Body of pancreas (tissue), 4 donors: ENCODE data around the gene SUGP2. TPM values are rescaled to one million over a fixed set of nuclear protein-coding genes. Genes with fewer than 3 reads are reported as not detected.

Experiments
- ATAC-seq: fragments of 150-250 bp; one replicate; pipeline ENCODE4 v1.9.1; 2016
- DNase-seq, 4 donors: peaks; one replicate each; pipeline ENCODE4 v3.0.0-alpha.2; 2019
- H3K27ac ChIP-seq, 4 donors: fragments of 200-600 bp; sonication (generic); 1 replicate in 3 of 4; 2 replicates in 1 of 4; pipeline versions ENCODE4 v1.5.1 to v1.6.1; 2016 to 2019; ENCODE audit warnings: mild to moderate bottlenecking in 1 of 4, mixed read lengths in 1 of 4, moderate library complexity in 1 of 4
- H3K27me3 ChIP-seq, 2 donors: fragments of 200-600 bp; sonication (generic); one replicate each; pipeline ENCODE4 v1.6.0; 2016; ENCODE audit warnings: mild to moderate bottlenecking in 1 of 2
- H3K36me3 ChIP-seq, 2 donors: fragments of 200-600 bp; sonication (generic); replicated peaks in 1 of 2; 2 replicates each; pipeline ENCODE4 v1.5.1; 2016; ENCODE audit warnings: low read depth in 2 of 2; ENCODE audit not compliant: insufficient read depth in 1 of 2
- H3K4me1 ChIP-seq: fragments of 200-600 bp; sonication (generic); one replicate; pipeline ENCODE4 v1.6.0; 2016
- H3K4me3 ChIP-seq, 2 donors: fragments of 200-600 bp; sonication (generic); 1 replicate in 1 of 2; 2 replicates in 1 of 2; pipeline ENCODE4 v1.5.1; 2016 to 2019
- H3K9me3 ChIP-seq, 3 donors: fragments of 200-600 bp; sonication (generic); 1 replicate in 2 of 3; 2 replicates in 1 of 3; pipeline ENCODE4 v1.5.1; 2016
- POLR2A ChIP-seq, 3 donors: fragments of 450-650 bp; IDR thresholded peaks; one replicate each; pipeline ENCODE4 v1.6.1; 2016; ENCODE audit warnings: antibody characterized with exemption in 3 of 3, mild to moderate bottlenecking in 2 of 3
- WGBS, 2 donors: methylation state at CpG; one replicate each; pipeline ENCODE4 v1.1.5; 2017; 5-methylcytosine and 5-hydroxymethylcytosine counted together
- intact Hi-C: fragments of 100-400 bp; cut with DNase I; formaldehyde crosslinking; loops from one replicate; pipeline ENCODE4 v1.15.1; 2023
- total RNA-seq, 2 donors: library from RNA; depleted of rRNA; stranded (reverse); fragments of >200 nt; gene quantifications; one replicate each; pipeline ENCODE4 v1.1.0, GENCODE V29; 2016
- TF ChIP-seq, protein P1 (sequence below), 7 experiments: fragments of 450-650 bp in 4 of 7; fragments of 200-600 bp in 3 of 7; sonication (generic) in 3 of 7; IDR thresholded peaks; one replicate each; pipeline ENCODE4 v1.5.1; 2016 to 2019; ENCODE audit warnings: antibody characterized with exemption in 7 of 7

Gene SUGP2
- total RNA-seq: 100 to 1,000 TPM in 1 of 2 donors, 10 to 100 TPM in 1; 22.1 to 115 TPM

DNA sequence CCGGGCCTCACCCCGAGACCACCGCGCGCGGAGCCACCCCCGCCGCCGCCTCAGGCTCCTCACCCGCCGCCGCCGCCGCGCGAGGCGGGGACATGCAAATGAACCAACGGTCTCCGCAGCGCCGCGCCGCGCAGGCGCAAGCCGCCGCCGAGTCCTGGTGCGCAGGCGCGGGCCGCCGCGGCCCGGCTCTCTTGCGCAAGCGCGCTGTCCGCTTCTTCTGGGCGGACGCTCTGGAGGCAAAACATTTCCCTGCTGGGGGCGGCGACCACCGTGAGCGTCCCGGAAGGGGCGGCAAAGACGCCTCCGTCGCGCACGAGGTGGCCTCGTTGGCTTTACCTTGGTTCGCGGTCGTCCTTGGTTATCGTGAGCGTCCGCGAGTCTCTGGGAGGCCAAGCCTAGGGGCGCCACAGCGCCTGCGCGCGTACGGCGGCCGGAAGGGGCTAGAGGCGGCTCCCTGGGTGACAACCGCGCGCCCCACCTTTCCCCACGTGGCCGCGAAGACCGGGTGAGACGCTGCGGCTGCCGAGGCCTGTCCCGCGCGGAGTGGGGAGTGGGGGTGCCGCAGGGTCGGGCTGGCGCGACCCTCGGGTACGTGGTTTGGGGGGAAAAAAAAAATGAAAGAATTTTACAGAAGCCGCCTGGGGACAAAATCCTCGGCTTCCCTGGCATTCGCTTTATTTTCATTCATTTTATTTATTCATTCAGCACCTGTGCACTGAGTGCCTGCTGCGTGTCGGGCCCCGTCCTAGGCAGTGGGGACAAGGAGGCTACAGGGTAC, at the start of gene SUGP2, which contains the start of gene ARMC6:
TSS of gene SUGP2 (minus strand) at position 92 of the 778 bp plus-strand sequence. CDS start 2,446 bp downstream, outside the sequence.
TSS of gene ARMC6 (plus strand) at position 178 of the 778 bp plus-strand sequence. CDS start 607 bp downstream, outside the sequence.
- DNase-seq (peak; percentile 83 to 87 (median 87)), ATAC-seq (peak; percentile 90)
- H3K9me3 ChIP-seq: no peaks in the 10 kb centered on the region
- peak; percentile 17 to 57 (median 57) for TF ChIP-seq POLR2A (IDR thresholded peaks at IDR 0.05)
- TF ChIP-seq, protein P1, sequence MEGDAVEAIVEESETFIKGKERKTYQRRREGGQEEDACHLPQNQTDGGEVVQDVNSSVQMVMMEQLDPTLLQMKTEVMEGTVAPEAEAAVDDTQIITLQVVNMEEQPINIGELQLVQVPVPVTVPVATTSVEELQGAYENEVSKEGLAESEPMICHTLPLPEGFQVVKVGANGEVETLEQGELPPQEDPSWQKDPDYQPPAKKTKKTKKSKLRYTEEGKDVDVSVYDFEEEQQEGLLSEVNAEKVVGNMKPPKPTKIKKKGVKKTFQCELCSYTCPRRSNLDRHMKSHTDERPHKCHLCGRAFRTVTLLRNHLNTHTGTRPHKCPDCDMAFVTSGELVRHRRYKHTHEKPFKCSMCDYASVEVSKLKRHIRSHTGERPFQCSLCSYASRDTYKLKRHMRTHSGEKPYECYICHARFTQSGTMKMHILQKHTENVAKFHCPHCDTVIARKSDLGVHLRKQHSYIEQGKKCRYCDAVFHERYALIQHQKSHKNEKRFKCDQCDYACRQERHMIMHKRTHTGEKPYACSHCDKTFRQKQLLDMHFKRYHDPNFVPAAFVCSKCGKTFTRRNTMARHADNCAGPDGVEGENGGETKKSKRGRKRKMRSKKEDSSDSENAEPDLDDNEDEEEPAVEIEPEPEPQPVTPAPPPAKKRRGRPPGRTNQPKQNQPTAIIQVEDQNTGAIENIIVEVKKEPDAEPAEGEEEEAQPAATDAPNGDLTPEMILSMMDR (IDR thresholded peaks at IDR 0.05): peak in 4 of 7 experiments; percentile 27 to 51 (median 29)
- no peaks in the 10 kb centered on the region for H3K27me3 ChIP-seq
- H3K4me1 ChIP-seq: peaks cover 30% of the 10 kb centered on the region
- no peaks in the 10 kb centered on the region for H3K36me3 ChIP-seq
- H3K4me3 ChIP-seq: peak within 1 kb of the TSS; percentile 67 to 68
- intact Hi-C loops: no loop called here
- peak within 1 kb of the TSS; percentile 82 to 94 (median 90) for H3K27ac ChIP-seq
- 0% methylated on average over 15 to 90 of the region's 94 CpGs for WGBS, 2 donors

DNA sequence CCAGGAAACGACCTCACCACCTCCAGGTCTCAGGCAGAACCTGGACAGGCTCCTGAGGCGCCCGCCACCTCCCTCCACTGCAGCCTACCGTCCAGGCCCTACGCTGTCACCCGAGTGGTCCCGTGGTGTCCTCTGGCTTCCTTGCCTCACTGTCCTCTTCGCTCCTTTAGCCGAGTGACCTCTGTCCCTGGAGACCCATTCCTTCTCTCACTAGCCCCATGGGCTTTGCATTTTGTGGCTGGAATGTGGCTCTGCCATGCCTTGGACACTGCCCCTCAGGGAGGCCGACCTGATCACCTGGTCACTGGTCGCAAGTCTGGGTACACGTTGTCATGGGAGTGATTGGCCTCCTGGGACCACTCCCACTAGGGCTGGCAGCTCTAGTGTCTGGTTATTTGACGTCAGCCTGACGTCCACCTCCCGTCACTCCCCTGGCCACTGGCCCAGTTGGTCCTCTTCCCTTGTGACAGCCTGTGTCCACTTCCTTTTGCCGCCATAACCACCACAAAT, 48.4 kb upstream of the SUGP2 start:
- DNase-seq (peak in 1 of 4 donors; percentile 22), ATAC-seq (no peak)
- Histone ChIP-seq H3K4me1 (no peaks in the 10 kb centered on the region), H3K27me3 (no peaks in the 10 kb centered on the region), H3K9me3 (no peaks in the 10 kb centered on the region), H3K27ac (no peak overlapping the region), H3K36me3 (no peaks in the 10 kb centered on the region), H3K4me3 (no peak overlapping the region)
- intact Hi-C loops: no loop called here
- TF ChIP-seq, protein P1 (IDR thresholded peaks at IDR 0.05): no peak
- TF ChIP-seq POLR2A (IDR thresholded peaks at IDR 0.05): no peak
- WGBS, 2 donors: 75 to 88% methylated on average over 13 to 16 of the region's 16 CpGs

DNA sequence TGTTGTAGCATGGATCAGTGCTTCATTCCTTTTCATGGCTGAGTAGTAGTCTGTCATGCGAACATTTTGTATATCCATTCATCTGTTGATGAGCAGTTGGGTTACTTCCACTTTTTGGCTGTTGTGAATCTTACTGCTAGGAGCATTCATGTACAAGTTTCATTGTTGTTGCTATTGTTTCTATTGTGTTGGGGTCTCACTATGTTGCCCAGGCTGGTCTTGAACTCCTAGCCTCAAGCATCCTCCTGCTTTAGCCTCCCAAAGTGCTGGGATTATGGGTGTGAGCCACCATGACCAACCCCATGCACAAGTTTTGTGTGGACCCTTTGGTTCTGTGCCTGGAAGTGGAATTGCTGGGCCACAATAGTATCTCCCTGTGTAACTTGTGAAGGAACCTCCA, 46.3 kb upstream of the SUGP2 start:
- no peaks in the 10 kb centered on the region for H3K27me3 ChIP-seq
- intact Hi-C loops: no loop called here
- H3K4me3 ChIP-seq: no peak overlapping the region
- no peak overlapping the region for H3K27ac ChIP-seq
- no peaks in the 10 kb centered on the region for H3K4me1 ChIP-seq
- no peaks in the 10 kb centered on the region for H3K36me3 ChIP-seq
- ATAC-seq: no peak
- 100% methylated on average over 1 of the region's 1 CpG for WGBS, 2 donors
- H3K9me3 ChIP-seq: no peaks in the 10 kb centered on the region
- DNase-seq: no peak
- TF ChIP-seq POLR2A (IDR thresholded peaks at IDR 0.05): no peak
- TF ChIP-seq, protein P1 (IDR thresholded peaks at IDR 0.05): no peak

DNA sequence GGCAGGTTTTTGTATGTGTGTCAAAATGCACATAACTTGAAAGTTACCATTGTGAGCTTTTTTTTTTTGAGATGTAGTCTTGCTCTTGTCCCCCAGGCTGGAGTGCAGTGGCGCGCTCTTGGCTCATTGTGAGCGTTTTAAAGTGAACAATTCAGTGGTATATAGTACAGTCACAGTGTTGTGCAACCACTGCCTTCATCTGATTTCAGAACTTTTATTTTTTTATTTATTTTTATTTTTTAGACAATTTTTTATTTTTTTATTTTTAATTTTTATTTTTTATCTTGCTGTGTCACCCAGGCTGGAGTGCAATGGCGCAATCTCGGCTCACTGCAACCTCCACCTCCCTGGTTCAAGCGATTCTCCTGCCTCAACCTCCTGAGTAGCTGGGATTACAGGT, 45.5 kb upstream of the SUGP2 start:
- DNase-seq (no peak), ATAC-seq (no peak)
- Histone ChIP-seq H3K36me3 (no peaks in the 10 kb centered on the region), H3K27ac (no peak overlapping the region), H3K4me1 (no peaks in the 10 kb centered on the region), H3K9me3 (no peaks in the 10 kb centered on the region), H3K27me3 (no peaks in the 10 kb centered on the region), H3K4me3 (no peak overlapping the region)
- intact Hi-C loops: no loop called here
- WGBS, 2 donors: 96 to 98% methylated on average over 6 of the region's 6 CpGs
- TF ChIP-seq POLR2A (IDR thresholded peaks at IDR 0.05): no peak
- TF ChIP-seq, protein P1 (IDR thresholded peaks at IDR 0.05): no peak
